SJCRH30 (cell line): ENCODE measurements around the gene SLC7A11. TPM values are rescaled to one million over a fixed set of nuclear protein-coding genes. Genes with fewer than 3 reads are reported as not detected.

Experiments used
- DNase-seq, 2 experiments: peaks; one replicate each; pipeline ENCODE4 v3.0.0-alpha.2; 2015 to 2020
- H3K27ac ChIP-seq: fragments of 250-450 bp; sonication (Bioruptor Pico); 2 replicates; pipeline ENCODE4 v1.5.1; 2020; ENCODE audit warnings: mild to moderate bottlenecking, moderate library complexity
- H3K27me3 ChIP-seq: fragments of 250-450 bp; sonication (Bioruptor Pico); 2 replicates; pipeline ENCODE4 v1.5.1; 2020; ENCODE audit warnings: mild to moderate bottlenecking, moderate library complexity
- H3K36me3 ChIP-seq: fragments of 250-450 bp; sonication (Bioruptor Pico); 2 replicates; pipeline ENCODE4 v1.5.1; 2020; ENCODE audit warnings: mild to moderate bottlenecking, moderate library complexity
- H3K4me1 ChIP-seq: fragments of 250-450 bp; sonication (Bioruptor Pico); 2 replicates; pipeline ENCODE4 v1.5.1; 2020; ENCODE audit warnings: mild to moderate bottlenecking, moderate library complexity
- H3K4me3 ChIP-seq: fragments of 250-450 bp; sonication (Bioruptor Pico); 2 replicates; pipeline ENCODE4 v1.5.1; 2020; ENCODE audit warnings: mild to moderate bottlenecking, moderate library complexity
- H3K9me3 ChIP-seq: fragments of 250-450 bp; sonication (Bioruptor Pico); replicated peaks from 2 replicates; pipeline ENCODE4 v1.5.1; 2020; ENCODE audit warnings: mild to moderate bottlenecking, moderate library complexity
- total RNA-seq: library from RNA; depleted of rRNA; stranded (reverse); fragments of >200 nt; shearing (Covaris generic); gene quantifications from 2 replicates; pipeline ENCODE4 v1.2.3, GENCODE V29; 2014; rRNA removed

The SLC7A11 gene
- 1.2 and 2.1 TPM in 2 replicates for total RNA-seq

- DNase-seq = peak; percentile 69 to 81
- H3K9me3 ChIP-seq = no peaks in the 10 kb centered on the region
- peak within 1 kb of the TSS; percentile 84 for H3K27ac ChIP-seq
- H3K36me3 ChIP-seq = no peaks in the 10 kb centered on the region
- H3K27me3 ChIP-seq = no peaks in the 10 kb centered on the region
- peak within 1 kb of the TSS; percentile 48 for H3K4me3 ChIP-seq
- H3K4me1 ChIP-seq = peaks cover 8% of the 10 kb centered on the region
Measured at GRCh38 chr4:138242076-138242833, at the start of gene SLC7A11. Gene SLC7A11, minus strand, starts transcription at chr4:138242349. Its CDS starts 280 bp downstream, at chr4:138242069.

- no peaks in the 10 kb centered on the region for H3K36me3 ChIP-seq
- no peak overlapping the region for H3K4me3 ChIP-seq
- no peaks in the 10 kb centered on the region for H3K9me3 ChIP-seq
- no peak for DNase-seq
- H3K4me1 ChIP-seq = no peaks in the 10 kb centered on the region
- no peak overlapping the region for H3K27ac ChIP-seq
- H3K27me3 ChIP-seq = no peaks in the 10 kb centered on the region
Measured at GRCh38 chr4:138291431-138291830, 49.3 kb upstream of the SLC7A11 start.

- H3K4me1 ChIP-seq = no peaks in the 10 kb centered on the region
- H3K4me3 ChIP-seq = no peak overlapping the region
- no peaks in the 10 kb centered on the region for H3K27me3 ChIP-seq
- H3K36me3 ChIP-seq = no peaks in the 10 kb centered on the region
- no peak for DNase-seq
- no peaks in the 10 kb centered on the region for H3K9me3 ChIP-seq
- no peak overlapping the region for H3K27ac ChIP-seq
Measured at GRCh38 chr4:138290805-138291204, 48.7 kb upstream of the SLC7A11 start.

- H3K4me1 ChIP-seq = no peaks in the 10 kb centered on the region
- H3K36me3 ChIP-seq = no peaks in the 10 kb centered on the region
- no peaks in the 10 kb centered on the region for H3K9me3 ChIP-seq
- H3K4me3 ChIP-seq = no peak overlapping the region
- H3K27me3 ChIP-seq = no peaks in the 10 kb centered on the region
- H3K27ac ChIP-seq = no peak overlapping the region
- no peak for DNase-seq
Measured at GRCh38 chr4:138279286-138279685, 37.1 kb upstream of the SLC7A11 start.

- Histone ChIP-seq H3K27ac (no peak overlapping the region), H3K36me3 (no peaks in the 10 kb centered on the region)
Measured at GRCh38 chr4:138277133-138277532, 35.0 kb upstream of the SLC7A11 start.

GRCh38 chr4:138275963-138276621 is 33.9 kb upstream of the SLC7A11 start:
- H3K27ac ChIP-seq = no peak overlapping the region
- H3K4me1 ChIP-seq = no peaks in the 10 kb centered on the region
- H3K27me3 ChIP-seq = no peaks in the 10 kb centered on the region
- H3K4me3 ChIP-seq = no peak overlapping the region
- H3K36me3 ChIP-seq = no peaks in the 10 kb centered on the region
- no peaks in the 10 kb centered on the region for H3K9me3 ChIP-seq
- DNase-seq = no peak

More at GRCh38 chr4:138277133-138277532, 35.0 kb upstream of the SLC7A11 start:
- H3K4me3 ChIP-seq = no peak overlapping the region
- H3K9me3 ChIP-seq = no peaks in the 10 kb centered on the region
- DNase-seq = no peak
- H3K27me3 ChIP-seq = no peaks in the 10 kb centered on the region
- no peaks in the 10 kb centered on the region for H3K4me1 ChIP-seq

- Histone ChIP-seq H3K4me1 (no peaks in the 10 kb centered on the region), H3K36me3 (no peaks in the 10 kb centered on the region), H3K27ac (no peak overlapping the region), H3K27me3 (no peaks in the 10 kb centered on the region), H3K4me3 (no peak overlapping the region), H3K9me3 (no peaks in the 10 kb centered on the region)
- no peak for DNase-seq
Measured at GRCh38 chr4:138275216-138275615, 33.1 kb upstream of the SLC7A11 start.

- H3K36me3 ChIP-seq = no peaks in the 10 kb centered on the region
- no peak for DNase-seq
- H3K4me3 ChIP-seq = no peak overlapping the region
- no peaks in the 10 kb centered on the region for H3K27me3 ChIP-seq
- H3K27ac ChIP-seq = no peak overlapping the region
- no peaks in the 10 kb centered on the region for H3K9me3 ChIP-seq
- H3K4me1 ChIP-seq = no peaks in the 10 kb centered on the region
Measured at GRCh38 chr4:138269175-138269574, 27.0 kb upstream of the SLC7A11 start.

- Histone ChIP-seq H3K36me3 (no peaks in the 10 kb centered on the region), H3K27me3 (no peaks in the 10 kb centered on the region), H3K4me1 (no peaks in the 10 kb centered on the region), H3K9me3 (no peaks in the 10 kb centered on the region), H3K4me3 (no peak overlapping the region), H3K27ac (no peak overlapping the region)
- DNase-seq = no peak
Measured at GRCh38 chr4:138267835-138268234, 25.7 kb upstream of the SLC7A11 start.

GRCh38 chr4:138266948-138267347 is 24.8 kb upstream of the SLC7A11 start:
- no peak for DNase-seq
- Histone ChIP-seq H3K27ac (no peak overlapping the region), H3K27me3 (no peaks in the 10 kb centered on the region), H3K4me1 (no peaks in the 10 kb centered on the region), H3K4me3 (no peak overlapping the region), H3K36me3 (no peaks in the 10 kb centered on the region), H3K9me3 (no peaks in the 10 kb centered on the region)

- no peak for DNase-seq
- peaks cover 4% of the 10 kb centered on the region; the same call in 1 of the 2 replicates for H3K4me1 ChIP-seq
- H3K9me3 ChIP-seq = no peaks in the 10 kb centered on the region
- H3K27ac ChIP-seq = no peak overlapping the region
- no peaks in the 10 kb centered on the region for H3K36me3 ChIP-seq
- no peak overlapping the region for H3K4me3 ChIP-seq
- H3K27me3 ChIP-seq = no peaks in the 10 kb centered on the region
Measured at GRCh38 chr4:138263247-138263816, 21.2 kb upstream of the SLC7A11 start.

GRCh38 chr4:138262469-138262868 is 20.3 kb upstream of the SLC7A11 start:
- Histone ChIP-seq H3K9me3 (no peaks in the 10 kb centered on the region), H3K4me1 (peaks cover 4% of the 10 kb centered on the region; the same call in 1 of the 2 replicates), H3K27ac (no peak overlapping the region), H3K27me3 (no peaks in the 10 kb centered on the region), H3K36me3 (no peaks in the 10 kb centered on the region), H3K4me3 (no peak overlapping the region)
- DNase-seq = no peak

- Histone ChIP-seq H3K27ac (no peak overlapping the region), H3K4me3 (no peak overlapping the region), H3K9me3 (no peaks in the 10 kb centered on the region), H3K27me3 (no peaks in the 10 kb centered on the region), H3K36me3 (no peaks in the 10 kb centered on the region), H3K4me1 (peaks cover 4% of the 10 kb centered on the region; the same call in 1 of the 2 replicates)
- DNase-seq = no peak
Measured at GRCh38 chr4:138262030-138262429, 19.9 kb upstream of the SLC7A11 start.

- H3K27ac ChIP-seq = no peak overlapping the region
- H3K36me3 ChIP-seq = no peaks in the 10 kb centered on the region
- H3K9me3 ChIP-seq = no peaks in the 10 kb centered on the region
- H3K4me1 ChIP-seq = peaks cover 4% of the 10 kb centered on the region; the same call in 1 of the 2 replicates
- no peak for DNase-seq
- H3K4me3 ChIP-seq = no peak overlapping the region
- H3K27me3 ChIP-seq = no peaks in the 10 kb centered on the region
Measured at GRCh38 chr4:138259824-138260223, 17.7 kb upstream of the SLC7A11 start.

GRCh38 chr4:138259271-138259670 is 17.1 kb upstream of the SLC7A11 start:
- no peak overlapping the region for H3K4me3 ChIP-seq
- peaks cover 4% of the 10 kb centered on the region; the same call in 1 of the 2 replicates for H3K4me1 ChIP-seq
- no peaks in the 10 kb centered on the region for H3K9me3 ChIP-seq
- H3K27ac ChIP-seq = no peak overlapping the region
- DNase-seq = no peak
- no peaks in the 10 kb centered on the region for H3K27me3 ChIP-seq
- no peaks in the 10 kb centered on the region for H3K36me3 ChIP-seq
